HG03064 (cell line): ENCODE measurements around the gene ZNF681.
"Not testable (repeated sequence)": the region's sequence is repeated elsewhere in the genome, so short reads cannot be mapped to it uniquely, and the experiment has no call there.

Experiments
- ATAC-seq: cut with Tn5 transposase; IDR thresholded peaks from one replicate; pipeline ENCODE4 v1.9.1; 2021; ENCODE audit warnings: low read depth; ENCODE audit not compliant: unreplicated experiment

ZNF681 gene

GRCh38 chr19:23698711-23699520 is 59.8 kb downstream of the ZNF681 start:
- ATAC-seq: no peak

GRCh38 chr19:23692937-23693336 is 65.8 kb downstream of the ZNF681 start:
- not testable (repeated sequence) for ATAC-seq
